ENCODE results near the gene MYH14. TPM values are rescaled to one million over a fixed set of nuclear protein-coding genes. Genes with fewer than 3 reads are reported as not detected.

Gene MYH14
- not detected in 2 replicates for total RNA-seq

DNA sequence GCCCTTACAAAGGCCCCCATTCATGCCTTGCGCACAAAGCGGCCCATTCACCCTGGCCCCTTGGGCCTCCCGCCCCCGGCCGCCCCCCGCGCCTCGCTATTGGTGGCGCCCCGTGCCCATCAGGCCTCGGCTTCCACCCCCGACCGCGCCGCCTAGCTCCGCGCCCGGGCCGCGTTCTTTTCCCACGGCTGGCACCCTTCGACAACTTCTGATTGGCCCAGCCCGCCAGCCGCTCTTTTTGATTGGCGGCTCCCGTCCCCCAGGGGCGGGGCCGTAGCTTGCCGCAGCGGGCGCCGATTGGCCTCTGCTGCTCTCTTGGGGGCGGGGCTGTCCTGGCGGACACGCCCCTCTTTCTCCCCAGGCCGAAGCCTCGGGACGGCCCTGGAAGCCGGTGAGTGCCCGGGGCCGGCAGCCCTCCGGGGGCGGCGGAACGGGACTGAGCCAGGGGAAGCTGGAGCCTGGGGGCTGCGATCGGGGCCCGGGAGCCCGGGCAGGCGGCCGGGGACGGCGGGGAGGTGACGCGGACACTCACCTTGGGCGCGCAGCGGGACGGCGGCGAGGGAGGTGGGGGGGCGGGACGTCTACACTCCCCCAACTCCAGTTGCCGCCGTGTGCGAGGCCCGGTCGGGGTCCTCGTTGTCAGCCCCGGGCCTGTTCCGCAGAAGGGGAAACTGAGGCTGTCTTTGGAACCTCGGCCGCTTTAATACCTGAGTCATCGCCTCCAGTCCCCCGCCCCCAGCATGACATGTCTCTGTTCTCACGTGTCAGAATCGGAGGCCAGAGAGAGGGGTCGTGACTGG is at the start of gene MYH14:
Gene MYH14 (plus strand): TSS at position 342 of the 800 bp plus-strand sequence. CDS start 6,744 bp downstream, outside the sequence.

DNA sequence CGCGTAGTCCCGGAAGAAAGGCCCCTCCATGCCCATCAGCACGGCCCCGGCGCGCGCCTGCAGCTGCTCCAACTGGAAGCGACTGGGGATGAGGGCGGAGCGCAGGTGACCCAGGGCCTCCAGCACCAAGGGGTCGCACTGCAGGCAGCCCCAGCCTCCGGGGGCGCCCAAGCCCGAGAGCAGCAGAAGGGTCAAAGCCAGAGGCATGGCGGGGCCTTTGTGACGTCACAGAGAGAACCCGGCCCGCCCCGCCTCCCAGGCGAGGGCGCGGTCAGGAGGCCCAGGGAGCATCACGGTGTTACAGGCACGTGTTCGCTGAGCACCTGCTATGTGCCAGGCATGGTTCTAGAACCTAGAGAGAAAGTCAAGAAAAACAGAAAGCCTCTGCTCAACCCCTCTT is 40.4 kb upstream of the MYH14 start, which contains the start of gene IZUMO2:
Gene IZUMO2 (minus strand): TSS at position 294 of the 400 bp plus-strand sequence. CDS start 87 bp downstream, at position 207.

DNA sequence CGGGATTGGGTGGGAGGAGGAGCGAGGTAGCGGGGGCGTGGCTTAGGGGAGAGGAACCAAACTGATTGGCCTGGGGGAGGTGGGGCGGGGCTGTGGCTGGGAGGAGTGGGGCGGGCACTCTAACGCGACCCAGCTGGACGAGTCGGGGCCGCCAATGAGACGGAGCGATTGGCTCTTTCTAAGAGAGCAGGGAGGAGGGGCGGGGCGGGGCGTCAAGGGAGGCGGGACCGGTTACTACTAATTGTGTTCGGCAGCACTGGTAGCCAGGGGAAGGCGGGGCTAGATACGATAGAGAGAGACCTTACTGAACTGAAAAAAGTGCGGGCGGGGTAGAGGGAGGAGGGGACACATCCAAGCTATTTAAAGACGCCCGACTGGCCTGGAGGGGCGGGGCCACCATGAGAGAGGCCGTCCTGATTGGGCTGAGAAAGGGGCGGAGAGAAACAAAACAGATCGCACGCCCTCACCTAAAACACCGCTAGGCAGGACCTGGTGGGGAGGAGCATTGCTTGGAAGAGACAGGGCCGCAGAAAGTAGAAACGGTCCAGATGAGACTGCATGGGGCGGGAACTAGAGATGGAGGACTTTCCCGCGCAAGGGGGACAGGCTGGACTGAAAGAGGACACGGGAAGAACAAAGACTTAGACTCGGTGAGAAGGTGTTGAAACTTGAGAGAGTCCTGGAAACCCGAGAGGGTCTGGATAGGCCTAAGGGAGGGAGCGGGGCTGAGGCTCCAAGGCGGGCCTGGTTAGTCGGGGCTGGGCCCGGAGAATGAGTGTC is 125.9 kb downstream of the MYH14 start, which contains the start of gene KCNC3:
Gene KCNC3 (minus strand): TSS at position 232 of the 780 bp plus-strand sequence. CDS start 295 bp downstream, outside the sequence.

Small RNA genes lying within 50 kb of the gene (small RNA-seq; reads per million reads assigned to genes)
- gene RF00017 = not detected

Other genes with a start within 250 kb of the MYH14 start
- gene SIGLEC11, start 242.4 kb upstream of the MYH14 start, total RNA-seq = 0.13 TPM in 1 of 2 replicates, not detected in the other
- gene VRK3, start 178.2 kb upstream of the MYH14 start, total RNA-seq = 29.5 and 33.4 TPM in 2 replicates
- 7.4 and 9.2 TPM in 2 replicates for gene ZNF473, start 177.6 kb upstream of the MYH14 start, total RNA-seq
- not detected in 2 replicates for gene IZUMO2, start 40.3 kb upstream of the MYH14 start, total RNA-seq
- under 0.01 and 0.07 TPM in 2 replicates for gene KCNC3, start 125.8 kb downstream of the MYH14 start, total RNA-seq
- gene NAPSA, start 162.0 kb downstream of the MYH14 start, total RNA-seq = not detected in 2 replicates
- 38.3 and 44.9 TPM in 2 replicates for gene NR1H2, start 172.8 kb downstream of the MYH14 start, total RNA-seq
- 38.3 and 58.6 TPM in 2 replicates for gene POLD1, start 180.7 kb downstream of the MYH14 start, total RNA-seq
- not detected in 2 replicates for gene SPIB, start 215.3 kb downstream of the MYH14 start, total RNA-seq
- not detected in 2 replicates for gene MYBPC2, start 229.3 kb downstream of the MYH14 start, total RNA-seq

Measured in thoracic aorta endothelial cell (primary cell).